ENCODE data around the gene MTUS2.

Gene MTUS2

DNA sequence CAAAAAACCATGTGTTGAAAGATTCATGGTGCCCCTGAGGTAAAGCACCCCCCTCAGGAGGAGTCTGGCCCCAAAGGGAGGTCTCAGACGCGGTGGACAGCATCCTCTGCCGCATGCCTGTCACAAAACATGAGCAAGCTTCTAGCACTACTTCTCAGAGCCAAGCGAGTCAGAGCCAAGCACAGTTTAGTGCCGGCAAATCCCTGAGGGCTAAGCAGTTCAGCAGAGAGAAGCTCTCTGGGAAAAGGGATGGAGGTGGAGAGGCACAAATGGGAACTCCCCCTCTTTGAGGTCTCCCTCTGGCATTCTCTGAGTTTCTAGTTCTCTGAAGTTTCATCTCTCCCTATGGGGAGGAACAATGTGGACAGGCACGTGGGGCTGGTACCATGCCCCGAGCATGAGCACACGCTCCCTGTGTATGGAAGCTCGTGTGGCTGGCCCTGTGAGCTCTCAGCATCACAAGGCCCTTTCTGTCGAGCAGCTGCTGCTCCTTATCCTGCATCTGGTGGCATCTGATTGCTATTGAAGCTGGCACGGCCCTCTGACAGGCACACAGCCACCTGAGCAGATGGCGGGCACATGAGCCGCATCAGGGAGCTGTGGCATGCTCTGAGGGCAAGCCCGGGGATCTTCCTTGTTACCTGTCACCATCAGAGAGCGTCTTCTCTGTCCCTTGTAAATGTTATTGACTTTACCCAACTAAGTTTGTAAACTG is 450.3 kb downstream of the MTUS2 start:
- DNase-seq (ENCODE audit: low spot score in 2 of 2): no peak
- Histone ChIP-seq H3K9me3 (no peaks in the 10 kb centered on the region), H3K36me3 (replicated peaks) (no peaks in the 10 kb centered on the region), H3K4me3 (no peak overlapping the region), H3K4me1 (no peaks in the 10 kb centered on the region), H3K27me3 (ENCODE audit: low read depth) (no peaks in the 10 kb centered on the region)
- in situ Hi-C loops (cut with MboI; ENCODE audit: low sequenced_read_pairs): no loop called here

DNA sequence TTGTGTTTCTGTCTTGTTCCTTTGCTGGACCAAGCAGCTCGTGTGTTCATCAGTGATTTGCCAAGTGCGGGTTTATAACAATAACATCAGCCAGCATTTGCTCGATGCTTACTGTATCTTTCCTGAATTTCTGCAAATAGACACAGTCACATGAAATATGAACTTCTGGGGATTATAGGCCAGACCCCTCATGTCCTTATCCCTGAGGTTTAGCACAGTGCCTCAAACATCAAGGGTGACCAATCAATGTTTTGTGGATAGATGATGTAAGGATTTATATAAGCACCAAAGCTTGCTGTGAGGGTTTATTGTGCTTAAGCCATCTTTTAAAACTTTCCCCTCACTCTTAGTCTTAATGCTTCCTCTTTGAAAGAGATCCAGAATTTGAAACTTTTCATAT is 451.5 kb downstream of the MTUS2 start:
- in situ Hi-C loops (cut with MboI; ENCODE audit: low sequenced_read_pairs): no loop called here
- H3K4me3 ChIP-seq: no peak overlapping the region
- no peaks in the 10 kb centered on the region for H3K9me3 ChIP-seq
- H3K36me3 ChIP-seq (replicated peaks): no peaks in the 10 kb centered on the region
- no peaks in the 10 kb centered on the region for H3K4me1 ChIP-seq
- DNase-seq (ENCODE audit: low spot score in 2 of 2): no peak
- no peaks in the 10 kb centered on the region for H3K27me3 ChIP-seq (ENCODE audit: low read depth)

DNA sequence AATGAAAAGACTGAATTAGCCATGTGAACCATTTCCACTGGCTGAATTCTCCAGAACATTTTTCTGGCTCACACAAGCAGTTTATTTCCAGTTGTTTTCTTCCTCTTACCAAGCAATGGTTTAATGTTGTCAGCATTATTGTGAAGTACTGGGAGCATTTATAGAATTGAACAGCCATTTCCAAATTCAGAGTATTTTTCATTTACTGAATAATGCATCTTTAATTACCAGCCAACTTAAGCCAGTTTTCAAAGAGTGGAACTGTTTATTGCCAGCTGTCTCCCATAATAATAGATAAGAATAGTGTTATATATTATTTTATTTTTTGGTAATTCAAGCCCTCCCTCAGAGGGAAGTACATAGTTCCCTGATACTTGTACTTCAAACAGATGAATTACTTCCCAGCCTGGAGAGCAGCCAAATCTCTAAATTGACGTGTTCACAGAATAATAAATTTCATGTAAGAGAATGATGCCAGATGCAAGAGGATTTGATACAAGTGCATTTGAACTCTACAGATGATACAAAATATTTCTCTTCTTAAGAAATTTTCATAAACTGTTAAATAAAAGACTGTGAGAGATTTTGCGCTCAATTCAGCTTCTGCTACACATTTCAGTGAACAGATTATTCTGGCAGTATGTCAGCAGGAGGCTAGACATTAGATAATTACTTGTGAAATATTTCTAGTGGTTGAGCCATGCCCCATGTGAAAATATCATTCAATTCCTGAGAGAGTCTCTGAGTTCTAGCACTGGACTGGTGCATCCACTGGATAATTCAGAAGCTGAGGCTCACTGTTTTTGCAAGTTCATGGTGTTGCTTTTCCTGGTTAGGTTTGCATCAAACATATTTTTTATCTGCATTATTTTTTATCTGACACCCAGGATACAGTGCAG is 459.5 kb downstream of the MTUS2 start:
- in situ Hi-C loops (cut with MboI; ENCODE audit: low sequenced_read_pairs): no loop called here

GRCh38 chr13:29281932-29282495 is 461.9 kb downstream of the MTUS2 start:
- Histone ChIP-seq H3K4me3 (no peak overlapping the region), H3K36me3 (replicated peaks) (no peaks in the 10 kb centered on the region), H3K9me3 (no peaks in the 10 kb centered on the region), H3K4me1 (no peaks in the 10 kb centered on the region), H3K27me3 (ENCODE audit: low read depth) (no peaks in the 10 kb centered on the region)
- in situ Hi-C loops (cut with MboI; ENCODE audit: low sequenced_read_pairs): no loop called here
- no peak for DNase-seq (ENCODE audit: low spot score in 2 of 2)

More for the DNA sequence above, 459.5 kb downstream of the MTUS2 start:
- Histone ChIP-seq H3K36me3 (replicated peaks) (no peaks in the 10 kb centered on the region), H3K27me3 (ENCODE audit: low read depth) (no peaks in the 10 kb centered on the region), H3K4me3 (no peak overlapping the region), H3K9me3 (no peaks in the 10 kb centered on the region), H3K4me1 (no peaks in the 10 kb centered on the region)
- no peak for DNase-seq (ENCODE audit: low spot score in 2 of 2)

DNA sequence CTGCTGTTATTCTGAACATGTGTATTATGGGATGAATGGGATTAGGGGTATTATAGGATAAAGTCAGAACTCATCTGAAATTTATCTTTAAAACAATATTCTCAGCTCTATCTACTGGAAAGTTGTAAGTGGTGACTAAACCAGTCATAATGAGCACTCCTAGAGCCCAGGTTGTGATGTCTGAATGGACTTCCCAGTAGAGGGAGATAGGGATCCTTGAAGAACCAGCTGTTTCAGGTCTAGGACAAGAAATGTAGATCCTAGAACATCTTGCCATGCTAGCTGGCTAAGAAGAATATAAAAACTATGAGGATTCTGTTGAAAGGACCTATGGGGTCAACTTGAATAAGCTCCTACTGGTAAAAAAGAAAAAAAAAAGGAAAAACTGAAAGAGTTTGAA is 464.6 kb downstream of the MTUS2 start:
- no peak for DNase-seq (ENCODE audit: low spot score in 2 of 2)
- Histone ChIP-seq H3K27me3 (ENCODE audit: low read depth) (no peaks in the 10 kb centered on the region), H3K4me1 (no peaks in the 10 kb centered on the region), H3K9me3 (no peaks in the 10 kb centered on the region), H3K36me3 (replicated peaks) (no peaks in the 10 kb centered on the region), H3K4me3 (no peak overlapping the region)
- in situ Hi-C loops (cut with MboI; ENCODE audit: low sequenced_read_pairs): no loop called here

- no peak overlapping the region for H3K4me3 ChIP-seq
- in situ Hi-C loops (cut with MboI; ENCODE audit: low sequenced_read_pairs): no loop called here
- no peaks in the 10 kb centered on the region for H3K4me1 ChIP-seq
- DNase-seq (ENCODE audit: low spot score in 2 of 2): no peak
- H3K9me3 ChIP-seq: no peaks in the 10 kb centered on the region
- H3K27me3 ChIP-seq (ENCODE audit: low read depth): no peaks in the 10 kb centered on the region
- no peaks in the 10 kb centered on the region for H3K36me3 ChIP-seq (replicated peaks)
Measured at GRCh38 chr13:29287237-29287636, 467.1 kb downstream of the MTUS2 start.

DNA sequence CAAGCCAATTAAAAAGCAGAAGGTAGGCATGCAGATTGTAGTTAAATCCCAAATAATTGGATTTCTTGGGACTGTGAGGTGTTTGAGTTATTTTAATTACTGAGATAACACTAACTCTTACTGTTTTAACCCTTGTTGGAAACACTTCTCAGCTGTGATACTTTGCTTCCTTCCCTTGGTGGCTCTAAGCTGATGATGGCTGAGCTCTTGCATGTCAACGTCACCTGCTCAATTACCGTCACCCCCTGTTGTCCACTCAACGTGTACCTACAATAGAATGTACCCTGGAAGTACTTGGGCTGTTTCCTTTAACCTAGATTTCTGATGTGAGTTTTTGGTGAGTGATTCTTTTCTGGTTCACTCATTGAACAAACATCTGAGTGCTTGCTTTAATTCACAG is 471.9 kb downstream of the MTUS2 start:
- in situ Hi-C loops (cut with MboI; ENCODE audit: low sequenced_read_pairs): no loop called here
- H3K4me3 ChIP-seq: no peak overlapping the region
- H3K36me3 ChIP-seq (replicated peaks): no peaks in the 10 kb centered on the region
- 0 out of 2 replicates have a peak, but pooled peaks cover 3% of the 10 kb centered on the region for H3K9me3 ChIP-seq
- no peaks in the 10 kb centered on the region for H3K27me3 ChIP-seq (ENCODE audit: low read depth)
- H3K4me1 ChIP-seq: no peaks in the 10 kb centered on the region
- no peak for DNase-seq (ENCODE audit: low spot score in 2 of 2)

DNA sequence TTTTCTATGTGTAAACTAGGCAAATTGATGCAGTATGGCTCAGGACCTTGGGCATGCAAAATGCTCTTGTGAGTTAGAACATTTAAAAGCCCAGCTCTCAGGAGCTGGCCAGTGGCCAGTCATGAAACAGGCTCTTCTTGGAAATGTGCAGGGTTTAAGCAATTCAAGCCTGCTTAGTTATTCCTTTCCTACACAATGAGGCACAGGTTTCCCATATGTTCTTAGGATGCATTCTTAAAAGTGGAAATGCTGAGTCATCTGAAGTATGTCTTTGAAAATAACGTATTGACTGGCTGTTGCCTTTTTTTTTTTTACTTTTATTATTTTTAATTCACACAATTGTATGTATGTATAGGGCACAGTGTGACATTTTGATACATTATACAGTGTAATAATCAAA is 474.7 kb downstream of the MTUS2 start:
- Histone ChIP-seq H3K4me3 (no peak overlapping the region), H3K36me3 (replicated peaks) (no peaks in the 10 kb centered on the region), H3K4me1 (no peaks in the 10 kb centered on the region), H3K27me3 (ENCODE audit: low read depth) (no peaks in the 10 kb centered on the region), H3K9me3 (0 out of 2 replicates have a peak, but pooled peaks cover 3% of the 10 kb centered on the region)
- in situ Hi-C loops (cut with MboI; ENCODE audit: low sequenced_read_pairs): no loop called here
- DNase-seq (ENCODE audit: low spot score in 2 of 2): no peak

DNA sequence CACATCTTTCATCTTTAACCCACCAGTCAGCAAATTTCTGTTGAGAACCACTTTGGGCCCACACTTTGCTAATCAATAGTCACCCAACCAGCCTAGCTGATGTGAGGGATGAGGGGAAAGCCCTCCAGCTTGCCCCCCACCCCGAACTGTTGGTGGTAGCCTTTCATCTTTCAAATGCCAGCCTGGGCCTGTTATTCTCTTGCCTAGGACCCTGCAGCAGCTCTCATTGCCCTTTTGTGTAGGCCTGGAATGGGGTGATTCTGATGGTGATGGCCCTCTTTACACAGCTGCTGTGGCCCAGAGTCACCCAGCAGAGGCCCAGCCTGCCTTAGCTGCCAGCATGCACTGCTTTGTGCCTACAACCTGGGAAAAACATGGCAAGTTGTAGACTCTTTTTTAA is 480.9 kb downstream of the MTUS2 start:
- H3K4me3 ChIP-seq: no peak overlapping the region
- in situ Hi-C loops (cut with MboI; ENCODE audit: low sequenced_read_pairs): no loop called here
- H3K27me3 ChIP-seq (ENCODE audit: low read depth): no peaks in the 10 kb centered on the region
- H3K9me3 ChIP-seq: no peaks in the 10 kb centered on the region
- DNase-seq (ENCODE audit: low spot score in 2 of 2): no peak
- no peaks in the 10 kb centered on the region for H3K36me3 ChIP-seq (replicated peaks)
- no peaks in the 10 kb centered on the region for H3K4me1 ChIP-seq

DNA sequence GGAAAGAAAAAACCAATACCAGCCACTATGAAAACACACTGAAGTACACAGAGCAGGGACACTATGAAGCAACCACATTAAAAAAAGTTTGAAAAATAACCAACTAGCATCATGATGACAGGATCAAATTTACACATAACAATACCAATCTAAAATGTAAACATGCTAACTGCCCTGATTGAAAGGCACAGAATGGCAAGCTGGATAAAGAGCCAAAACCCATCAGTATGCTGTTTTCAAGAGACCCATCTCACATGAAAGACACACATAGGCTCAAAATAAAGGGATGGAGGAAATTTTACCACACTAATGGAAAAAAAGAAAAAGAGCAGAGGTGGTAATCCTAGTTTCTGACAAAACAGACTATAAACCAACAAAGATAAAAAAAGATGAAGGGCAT is 484.0 kb downstream of the MTUS2 start:
- no peaks in the 10 kb centered on the region for H3K4me1 ChIP-seq
- H3K36me3 ChIP-seq (replicated peaks): no peaks in the 10 kb centered on the region
- no peaks in the 10 kb centered on the region for H3K9me3 ChIP-seq
- in situ Hi-C loops (cut with MboI; ENCODE audit: low sequenced_read_pairs): no loop called here
- no peaks in the 10 kb centered on the region for H3K27me3 ChIP-seq (ENCODE audit: low read depth)
- DNase-seq (ENCODE audit: low spot score in 2 of 2): no peak
- no peak overlapping the region for H3K4me3 ChIP-seq

- in situ Hi-C loops (cut with MboI; ENCODE audit: low sequenced_read_pairs): no loop called here
- H3K4me3 ChIP-seq: no peak overlapping the region
- no peaks in the 10 kb centered on the region for H3K9me3 ChIP-seq
- no peaks in the 10 kb centered on the region for H3K4me1 ChIP-seq
- H3K36me3 ChIP-seq (replicated peaks): no peaks in the 10 kb centered on the region
- no peak for DNase-seq (ENCODE audit: low spot score in 2 of 2)
- no peaks in the 10 kb centered on the region for H3K27me3 ChIP-seq (ENCODE audit: low read depth)
Measured at GRCh38 chr13:29310806-29311205, 490.7 kb downstream of the MTUS2 start.

GRCh38 chr13:29315847-29316246 is 495.7 kb downstream of the MTUS2 start:
- in situ Hi-C loops (cut with MboI; ENCODE audit: low sequenced_read_pairs): no loop called here
- DNase-seq (ENCODE audit: low spot score in 2 of 2): no peak

DNA sequence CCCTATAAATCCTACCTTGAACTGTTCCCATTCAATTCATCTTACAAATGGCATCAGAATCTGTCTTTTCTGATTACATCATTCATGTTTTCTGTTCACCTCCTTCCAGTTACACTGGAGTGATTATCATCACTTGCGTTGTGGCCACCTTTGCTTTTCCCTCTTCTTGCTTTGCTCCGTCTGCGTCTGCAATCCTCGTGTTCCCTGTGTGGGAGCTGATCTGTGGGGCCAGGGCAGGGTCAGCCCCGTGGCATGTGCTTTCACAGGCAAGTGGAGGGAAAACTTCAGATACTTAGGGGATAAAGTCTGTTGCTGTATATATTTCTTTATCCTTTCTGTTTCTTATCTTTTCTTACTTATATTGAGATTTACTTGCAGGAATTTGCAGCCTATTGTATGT is 497.7 kb downstream of the MTUS2 start:
- no peak for DNase-seq (ENCODE audit: low spot score in 2 of 2)
- 0 out of 2 replicates have a peak, but pooled peaks cover 3% of the 10 kb centered on the region for H3K9me3 ChIP-seq
- H3K36me3 ChIP-seq (replicated peaks): no peaks in the 10 kb centered on the region
- H3K4me3 ChIP-seq: no peak overlapping the region
- H3K4me1 ChIP-seq: no peaks in the 10 kb centered on the region
- H3K27me3 ChIP-seq (ENCODE audit: low read depth): no peaks in the 10 kb centered on the region
- in situ Hi-C loops (cut with MboI; ENCODE audit: low sequenced_read_pairs): no loop called here

More at GRCh38 chr13:29315847-29316246, 495.7 kb downstream of the MTUS2 start:
- Histone ChIP-seq H3K4me3 (no peak overlapping the region), H3K36me3 (replicated peaks) (no peaks in the 10 kb centered on the region), H3K9me3 (no peaks in the 10 kb centered on the region), H3K4me1 (no peaks in the 10 kb centered on the region), H3K27me3 (ENCODE audit: low read depth) (no peaks in the 10 kb centered on the region)

GRCh38 chr13:29318741-29319140 is 498.6 kb downstream of the MTUS2 start:
- H3K4me1 ChIP-seq: no peaks in the 10 kb centered on the region
- no peak for DNase-seq (ENCODE audit: low spot score in 2 of 2)
- H3K27me3 ChIP-seq (ENCODE audit: low read depth): no peaks in the 10 kb centered on the region
- no peaks in the 10 kb centered on the region for H3K36me3 ChIP-seq (replicated peaks)
- no peak overlapping the region for H3K4me3 ChIP-seq
- in situ Hi-C loops (cut with MboI; ENCODE audit: low sequenced_read_pairs): no loop called here
- H3K9me3 ChIP-seq: 0 out of 2 replicates have a peak, but pooled peaks cover 3% of the 10 kb centered on the region
